Measurements from ENCODE around the gene TP63.

The TP63 gene

DNA sequence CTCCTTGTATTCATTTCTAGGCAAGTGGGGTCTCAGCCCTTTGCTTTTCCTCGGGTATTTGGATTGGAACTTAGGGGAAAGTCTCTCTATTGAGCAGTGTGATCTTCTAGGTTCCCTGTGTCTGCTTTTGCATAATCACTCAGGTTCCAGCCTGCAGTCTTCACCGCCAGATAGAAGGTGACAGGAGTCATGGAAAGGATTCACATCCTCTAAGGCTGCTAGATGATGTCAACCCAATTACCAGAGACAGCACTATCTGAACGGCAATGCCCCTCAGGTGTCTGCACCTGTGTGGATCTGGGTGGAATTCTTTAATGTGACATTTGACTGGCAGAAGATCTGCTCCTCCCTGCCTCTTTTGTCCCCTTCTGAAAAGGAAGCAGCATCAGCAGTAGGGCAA lies 311.8 kb downstream of the TP63 start:
- DNase-seq = no peak

GRCh38 chr3:189944285-189945145 lies 313.3 kb downstream of the TP63 start:
- peak; percentile 78 for DNase-seq

GRCh38 chr3:189945935-189946709 lies 314.9 kb downstream of the TP63 start:
- no peak for DNase-seq

All from DMS153 (cell line).